Fibroblast of lung (primary cell): Measurements from ENCODE around the gene DTD1. TPM values are rescaled to one million over a fixed set of nuclear protein-coding genes. Genes with fewer than 3 reads are reported as not detected.

Source experiments
- DNase-seq, 2 donors: peaks; one replicate each; pipeline versions ENCODE4 v3.0.0 to v3.0.0-alpha.2; 2010; ENCODE audit warnings: low read depth in 2 of 2
- H2AFZ ChIP-seq: 2 replicates; pipeline ENCODE4 v1.5.1; 2012; ENCODE audit warnings: low read length, control low read depth, inconsistent platforms
- H3K27ac ChIP-seq: 2 replicates; pipeline ENCODE4 v1.5.1; 2011; ENCODE audit warnings: low read length, control low read depth; ENCODE audit not compliant: insufficient read depth
- H3K27me3 ChIP-seq: 2 replicates; pipeline ENCODE4 v1.5.1; 2011; ENCODE audit warnings: mild to moderate bottlenecking, low read length; ENCODE audit not compliant: control insufficient read depth, insufficient read depth
- H3K36me3 ChIP-seq: 2 replicates; pipeline ENCODE4 v1.5.1; 2011; ENCODE audit warnings: low read length; ENCODE audit not compliant: control insufficient read depth, insufficient read depth
- H3K4me1 ChIP-seq: 2 replicates; pipeline ENCODE4 v1.5.1; 2011; ENCODE audit warnings: low read length; ENCODE audit not compliant: control insufficient read depth, insufficient read depth; ENCODE audit errors: extremely low read depth
- H3K4me2 ChIP-seq: 2 replicates; pipeline ENCODE4 v1.5.1; 2011; ENCODE audit warnings: low read length, control low read depth; ENCODE audit not compliant: insufficient read depth; ENCODE audit errors: extremely low read depth
- H3K4me3 ChIP-seq, 4 experiments: fragments of 200-600 bp in 1 of 4; sonication (generic) in 1 of 4; replicated peaks in 1 of 4; 2 replicates each; pipeline ENCODE4 v1.5.1; 2011 to 2016; ENCODE audit warnings: low read length in 4 of 4, low read depth in 3 of 4, mild to moderate bottlenecking in 3 of 4, control low read depth in 2 of 4, inconsistent platforms in 1 of 4, mixed read lengths in 1 of 4; ENCODE audit not compliant: insufficient read depth in 1 of 4; ENCODE audit errors: control extremely low read depth in 1 of 4
- H3K79me2 ChIP-seq: 2 replicates; pipeline ENCODE4 v1.5.1; 2012; ENCODE audit warnings: mild to moderate bottlenecking, low read length, inconsistent platforms; ENCODE audit not compliant: control insufficient read depth, insufficient read depth
- H3K9ac ChIP-seq: 2 replicates; pipeline ENCODE4 v1.5.1; 2011; ENCODE audit warnings: mild to moderate bottlenecking, low read length, control low read depth; ENCODE audit not compliant: insufficient read depth
- H3K9me3 ChIP-seq: 2 replicates; pipeline ENCODE4 v1.5.1; 2012; ENCODE audit warnings: low read depth, low read length; ENCODE audit not compliant: control insufficient read depth, insufficient read depth
- H4K20me1 ChIP-seq: 2 replicates; pipeline ENCODE4 v1.5.1; 2011; ENCODE audit warnings: low read length; ENCODE audit not compliant: control insufficient read depth, insufficient read depth; ENCODE audit errors: extremely low read depth
- EZH2 ChIP-seq: IDR thresholded peaks from 2 replicates; pipeline ENCODE4 v1.5.1; 2012; ENCODE audit warnings: low read length, control low read depth, mild to moderate bottlenecking; ENCODE audit errors: missing control alignments
- polyA plus RNA-seq, 2 donors: library from polyadenylated mRNA; depleted of rRNA in 1 of 2; stranded (reverse) in 1 of 2; unstranded in 1 of 2; fragments of >200 nt; gene quantifications; 2 replicates each; pipeline ENCODE4 v1.2.1, GENCODE V29; 2011 to 2012; ENCODE audit warnings: missing spikeins in 1 of 2
- total RNA-seq: library from RNA; depleted of rRNA; stranded (reverse); fragments of >200 nt; gene quantifications from 2 replicates; pipeline ENCODE4 v1.2.1, GENCODE V29; 2014
- TF ChIP-seq, protein P1 (sequence below), 2 donors: IDR thresholded peaks in 1 of 2; conservative IDR thresholded peaks in 1 of 2; 1 replicate in 1 of 2; 2 replicates in 1 of 2; pipeline ENCODE4 v1.5.1; 2011 to 2012; ENCODE audit warnings: low read length in 2 of 2, control low read depth in 1 of 2, inconsistent platforms in 1 of 2, low read depth in 1 of 2, mild to moderate bottlenecking in 1 of 2

DTD1 gene
- total and polyA plus RNA-seq, 2 donors (not counting 1 experiment from before 2014, with no cell fraction given), result 60.8 to 71.0 TPM

DNA sequence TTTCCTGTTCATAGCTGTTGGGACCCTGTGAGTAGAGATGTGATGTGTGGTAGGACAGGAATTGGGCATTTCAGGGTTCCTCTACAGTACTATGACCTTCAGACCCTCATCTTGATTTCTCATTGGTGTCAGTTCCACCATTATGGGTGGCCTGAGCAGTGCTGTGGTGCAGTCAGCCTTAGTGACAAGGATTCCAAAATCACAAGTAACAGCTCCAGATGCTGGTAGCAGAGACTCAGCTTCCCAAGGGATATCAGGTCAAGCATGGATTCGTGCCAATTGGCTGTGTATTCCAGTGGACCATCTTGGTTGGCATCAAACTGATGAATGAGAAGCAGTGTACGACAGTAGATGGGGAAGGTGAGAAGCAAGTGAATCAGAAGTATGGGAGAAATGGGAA lies 16.8 kb upstream of the DTD1 start:
- TF ChIP-seq, protein P1, sequence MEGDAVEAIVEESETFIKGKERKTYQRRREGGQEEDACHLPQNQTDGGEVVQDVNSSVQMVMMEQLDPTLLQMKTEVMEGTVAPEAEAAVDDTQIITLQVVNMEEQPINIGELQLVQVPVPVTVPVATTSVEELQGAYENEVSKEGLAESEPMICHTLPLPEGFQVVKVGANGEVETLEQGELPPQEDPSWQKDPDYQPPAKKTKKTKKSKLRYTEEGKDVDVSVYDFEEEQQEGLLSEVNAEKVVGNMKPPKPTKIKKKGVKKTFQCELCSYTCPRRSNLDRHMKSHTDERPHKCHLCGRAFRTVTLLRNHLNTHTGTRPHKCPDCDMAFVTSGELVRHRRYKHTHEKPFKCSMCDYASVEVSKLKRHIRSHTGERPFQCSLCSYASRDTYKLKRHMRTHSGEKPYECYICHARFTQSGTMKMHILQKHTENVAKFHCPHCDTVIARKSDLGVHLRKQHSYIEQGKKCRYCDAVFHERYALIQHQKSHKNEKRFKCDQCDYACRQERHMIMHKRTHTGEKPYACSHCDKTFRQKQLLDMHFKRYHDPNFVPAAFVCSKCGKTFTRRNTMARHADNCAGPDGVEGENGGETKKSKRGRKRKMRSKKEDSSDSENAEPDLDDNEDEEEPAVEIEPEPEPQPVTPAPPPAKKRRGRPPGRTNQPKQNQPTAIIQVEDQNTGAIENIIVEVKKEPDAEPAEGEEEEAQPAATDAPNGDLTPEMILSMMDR (conservative IDR thresholded peaks at IDR 0.05 in 1 of 2, IDR thresholded peaks at IDR 0.05 in 1 of 2; ENCODE audit: low read depth in 1 of 2, low read length in 2 of 2), result no peak
- no peak for TF ChIP-seq EZH2
- no peaks in the 10 kb centered on the region for H3K27me3 ChIP-seq
- H3K36me3 ChIP-seq, result peaks cover 6% of the 10 kb centered on the region
- no peaks in the 10 kb centered on the region for H3K9me3 ChIP-seq
- peaks cover 2% of the 10 kb centered on the region for H3K4me1 ChIP-seq
- no peaks in the 10 kb centered on the region for H4K20me1 ChIP-seq
- DNase-seq, result no peak
- H3K79me2 ChIP-seq, result peaks cover 15% of the 10 kb centered on the region
- H2AFZ ChIP-seq, result no peak overlapping the region
- H3K9ac ChIP-seq, result no peak overlapping the region
- no peak overlapping the region for H3K4me2 ChIP-seq
- no peak overlapping the region for H3K4me3 ChIP-seq
- no peak overlapping the region for H3K27ac ChIP-seq

DNA sequence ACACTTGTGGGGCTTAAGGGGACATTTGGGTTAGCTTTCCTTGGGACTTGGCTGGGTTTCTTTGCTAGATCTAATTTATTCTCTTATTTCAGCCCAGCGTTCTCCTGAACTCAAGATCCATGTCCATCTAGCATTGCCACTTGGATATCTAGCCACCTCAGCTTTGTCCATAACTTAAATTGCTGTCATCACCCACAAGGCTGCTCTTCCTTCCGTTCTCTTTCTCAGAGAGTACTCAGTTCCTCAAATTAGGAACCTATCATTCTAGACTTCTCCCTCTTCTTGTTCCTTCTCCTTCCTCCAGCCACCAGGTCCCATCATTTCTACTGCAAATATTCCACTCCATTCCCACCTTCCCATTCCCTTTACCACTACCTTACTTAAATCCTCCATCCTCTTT lies 16.3 kb upstream of the DTD1 start:
- no peaks in the 10 kb centered on the region for H4K20me1 ChIP-seq
- no peak for DNase-seq
- no peak for TF ChIP-seq EZH2
- TF ChIP-seq, protein P1 (conservative IDR thresholded peaks at IDR 0.05 in 1 of 2, IDR thresholded peaks at IDR 0.05 in 1 of 2; ENCODE audit: low read depth in 1 of 2, low read length in 2 of 2), result no peak

DNA sequence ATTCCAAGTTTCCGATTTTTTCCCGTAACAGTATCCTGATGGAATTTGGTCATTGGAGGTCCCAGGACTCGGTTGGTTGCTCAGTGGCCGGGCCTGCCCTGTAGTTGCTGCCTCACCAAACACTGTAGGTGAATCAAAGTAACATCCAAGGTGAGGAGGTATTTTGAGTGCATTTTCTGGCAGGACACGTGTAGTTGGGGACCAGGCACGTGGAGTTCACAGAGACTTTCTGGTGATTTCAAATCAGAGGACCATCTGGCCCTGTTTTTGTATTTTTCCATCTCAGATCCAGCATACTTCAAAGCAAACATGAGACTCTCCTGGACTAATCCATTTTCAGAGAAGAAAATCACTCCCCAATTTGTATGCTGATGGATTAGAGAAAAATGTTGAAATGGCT lies 9.9 kb upstream of the DTD1 start:
- Histone ChIP-seq H3K4me1 (no peaks in the 10 kb centered on the region), H3K9ac (no peak overlapping the region), H4K20me1 (no peaks in the 10 kb centered on the region), H3K36me3 (no peaks in the 10 kb centered on the region), H2AFZ (no peak overlapping the region), H3K27me3 (no peaks in the 10 kb centered on the region), H3K4me3 (no peak overlapping the region), H3K4me2 (no peak overlapping the region), H3K9me3 (no peaks in the 10 kb centered on the region), H3K79me2 (no peaks in the 10 kb centered on the region), H3K27ac (no peak overlapping the region)
- no peak for TF ChIP-seq EZH2
- TF ChIP-seq, protein P1 (conservative IDR thresholded peaks at IDR 0.05 in 1 of 2, IDR thresholded peaks at IDR 0.05 in 1 of 2; ENCODE audit: low read depth in 1 of 2, low read length in 2 of 2), result no peak
- DNase-seq, result no peak

More for the DNA sequence above, 16.3 kb upstream of the DTD1 start:
- no peak overlapping the region for H2AFZ ChIP-seq
- H3K79me2 ChIP-seq, result peaks cover 15% of the 10 kb centered on the region
- H3K36me3 ChIP-seq, result peaks cover 6% of the 10 kb centered on the region
- no peak overlapping the region for H3K4me2 ChIP-seq
- H3K27ac ChIP-seq, result no peak overlapping the region
- H3K9me3 ChIP-seq, result no peaks in the 10 kb centered on the region
- H3K4me3 ChIP-seq, result no peak overlapping the region
- H3K27me3 ChIP-seq, result no peaks in the 10 kb centered on the region
- H3K9ac ChIP-seq, result no peak overlapping the region
- H3K4me1 ChIP-seq, result peaks cover under 1% of the 10 kb centered on the region
